Hair follicle dermal papilla cell (primary cell): ENCODE results near the gene OGFR. TPM values are rescaled to one million over a fixed set of nuclear protein-coding genes. Genes with fewer than 3 reads are reported as not detected.

Source experiments
- small RNA-seq: library from RNA; depleted of rRNA; stranded (forward); fragments of <200 nt; gene quantifications from one replicate; pipeline ENCODE3, GENCODE V24; 2012
- total RNA-seq: library from RNA; depleted of rRNA; stranded (reverse); fragments of >200 nt; gene quantifications from 2 replicates; pipeline ENCODE4 v1.2.3, GENCODE V29; 2012

The OGFR gene
- total RNA-seq = 50.6 and 54.5 TPM in 2 replicates

GRCh38 chr20:62804627-62805154 is at the start of gene OGFR:
Gene OGFR (plus strand): TSS chr20:62804835. CDS start chr20:62804860, 25 bp downstream.

GRCh38 chr20:62816884-62817873 is 12.5 kb downstream of the OGFR start, which contains the start of gene COL9A3:
Gene COL9A3 (plus strand): TSS chr20:62817050. CDS start chr20:62817065, 15 bp downstream.

GRCh38 chr20:62861726-62862336 is 57.2 kb downstream of the OGFR start, which contains the start of gene TCFL5:
Gene TCFL5 (minus strand): TSS chr20:62861822. CDS start chr20:62861670, 152 bp downstream.

Small RNA genes within 50 kb of the gene (small RNA-seq; reads per million reads assigned to genes)
- not detected for gene DPH3P1

Other genes starting within 250 kb of the OGFR start
- under 0.01 and 0.16 TPM in 2 replicates for gene SLCO4A1, start 162.3 kb upstream of the OGFR start, total RNA-seq
- 0.36 and 0.49 TPM in 2 replicates for gene NTSR1, start 96.0 kb upstream of the OGFR start, total RNA-seq
- 20.0 and 20.6 TPM in 2 replicates for gene MRGBP, start 8.4 kb upstream of the OGFR start, total RNA-seq
- gene COL9A3, start 12.2 kb downstream of the OGFR start, total RNA-seq = 0.24 TPM in 1 of 2 replicates, not detected in the other
- gene TCFL5, start 57.0 kb downstream of the OGFR start, total RNA-seq = 13.4 and 19.0 TPM in 2 replicates
- gene DIDO1, start 121.7 kb downstream of the OGFR start, total RNA-seq = 59.1 and 61.2 TPM in 2 replicates
- 26.0 and 30.3 TPM in 2 replicates for gene GID8, start 133.3 kb downstream of the OGFR start, total RNA-seq
- 11.1 and 13.0 TPM in 2 replicates for gene SLC17A9, start 147.9 kb downstream of the OGFR start, total RNA-seq
- gene BHLHE23, start 202.1 kb downstream of the OGFR start, total RNA-seq = not detected in 2 replicates